GM19043 (cell line): Measurements from ENCODE around the gene SPPL2C.

ENCODE experiments used
- ATAC-seq: cut with Tn5 transposase; IDR thresholded peaks from one replicate; pipeline ENCODE4 v1.9.1; 2021; ENCODE audit warnings: low read depth; ENCODE audit not compliant: unreplicated experiment

Gene SPPL2C

GRCh38 chr17:45826919-45827588 is 17.6 kb upstream of the SPPL2C start:
- ATAC-seq, result no peak

- no peak for ATAC-seq
Observed at GRCh38 chr17:45828171-45828570, 16.5 kb upstream of the SPPL2C start.

GRCh38 chr17:45828582-45829133 is 16.0 kb upstream of the SPPL2C start:
- ATAC-seq, result no peak

GRCh38 chr17:45833920-45834319 is 10.8 kb upstream of the SPPL2C start:
- ATAC-seq, result no peak

GRCh38 chr17:45834471-45835396 is 9.9 kb upstream of the SPPL2C start:
- no peak for ATAC-seq

- ATAC-seq, result no peak
Observed at GRCh38 chr17:45835481-45835880, 9.2 kb upstream of the SPPL2C start.

GRCh38 chr17:45836047-45837044 is 8.3 kb upstream of the SPPL2C start:
- ATAC-seq, result no peak

- no peak for ATAC-seq
Observed at GRCh38 chr17:45837187-45837586, 7.5 kb upstream of the SPPL2C start.

GRCh38 chr17:45837603-45838002 is 7.1 kb upstream of the SPPL2C start:
- ATAC-seq, result no peak

- ATAC-seq, result no peak
Observed at GRCh38 chr17:45838751-45839295, 5.9 kb upstream of the SPPL2C start.

- ATAC-seq, result no peak
Observed at GRCh38 chr17:45839442-45839841, 5.2 kb upstream of the SPPL2C start.

- no peak for ATAC-seq
Observed at GRCh38 chr17:45841186-45841585, 3.5 kb upstream of the SPPL2C start.

GRCh38 chr17:45841883-45842525 is 2.7 kb upstream of the SPPL2C start:
- no peak for ATAC-seq

- no peak for ATAC-seq
Observed at GRCh38 chr17:45843722-45844121, 959 bp upstream of the SPPL2C start.

GRCh38 chr17:45845376-45846185 is 900 bp downstream of the SPPL2C start:
- no peak for ATAC-seq

GRCh38 chr17:45846223-45846622 is 1.5 kb downstream of the SPPL2C start:
- ATAC-seq, result no peak

- no peak for ATAC-seq
Observed at GRCh38 chr17:45846646-45847045, 2.0 kb downstream of the SPPL2C start.

- ATAC-seq, result no peak
Observed at GRCh38 chr17:45847101-45847500, 2.4 kb downstream of the SPPL2C start.

GRCh38 chr17:45847747-45848146 is 3.1 kb downstream of the SPPL2C start:
- no peak for ATAC-seq
